Measurements from ENCODE around the gene RAD21L1. TPM values are rescaled to one million over a fixed set of nuclear protein-coding genes. Genes with fewer than 3 reads are reported as not detected.

RAD21L1 gene
- total RNA-seq, 2 donors from 2014 or later: 1.4 TPM; not detected in 1

DNA sequence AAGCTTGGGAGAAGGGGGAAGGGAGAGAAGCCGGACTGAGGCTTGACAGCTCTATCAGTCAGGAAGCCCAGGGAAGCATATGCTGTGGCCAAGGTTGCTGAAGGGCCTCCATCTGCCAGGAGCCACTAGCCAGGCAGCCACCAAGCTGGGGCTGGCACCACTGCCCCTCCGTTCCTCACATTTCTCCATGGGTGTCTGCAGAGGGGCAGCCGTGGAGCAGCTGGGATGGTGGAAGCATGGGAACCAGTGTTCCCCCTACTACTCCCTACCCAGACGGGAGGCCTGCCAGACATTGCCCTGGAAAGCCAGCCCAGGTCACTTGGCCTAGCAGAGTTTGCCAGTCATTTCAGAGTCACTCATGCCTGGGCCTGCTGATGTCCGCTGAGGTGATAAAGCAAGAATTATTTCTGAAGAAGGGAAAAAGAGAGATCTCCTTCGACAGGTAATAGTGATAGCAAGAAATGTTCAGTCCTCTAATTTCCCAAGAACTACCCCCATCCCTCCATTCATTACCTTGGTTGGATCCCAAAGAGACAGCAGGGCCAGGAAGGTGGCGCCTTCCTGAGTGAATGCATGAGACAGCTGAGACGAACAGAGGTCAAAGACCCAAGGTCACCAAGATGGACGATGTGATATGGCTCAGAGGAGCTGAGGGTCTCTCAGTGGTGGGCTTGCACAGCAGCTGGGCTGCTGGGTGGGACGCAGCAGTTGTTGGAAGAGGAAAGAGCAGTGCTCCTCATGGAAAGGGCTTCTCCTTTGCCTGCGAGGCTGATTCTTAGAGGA lies 62.1 kb downstream of the RAD21L1 start:
- Histone ChIP-seq H3K27me3 (ENCODE audit: control insufficient read depth, insufficient read depth, low read length, poor library complexity, severe bottlenecking) (no peaks in the 10 kb centered on the region), H3K9ac (ENCODE audit: extremely low read depth, low read length, poor library complexity, severe bottlenecking) (no peak overlapping the region), H3K36me3 (ENCODE audit: control insufficient read depth, insufficient read depth, low read length) (no peaks in the 10 kb centered on the region), H3K27ac (ENCODE audit: low read depth, low read length) (no peak overlapping the region), H3K4me3 (ENCODE audit: low read length) (no peak overlapping the region), H3K4me1 (ENCODE audit: control insufficient read depth, insufficient read depth, low read length) (peaks cover 3% of the 10 kb centered on the region), H3K9me3 (ENCODE audit: control insufficient read depth, low read length) (no peaks in the 10 kb centered on the region)
- TF ChIP-seq, protein P1, sequence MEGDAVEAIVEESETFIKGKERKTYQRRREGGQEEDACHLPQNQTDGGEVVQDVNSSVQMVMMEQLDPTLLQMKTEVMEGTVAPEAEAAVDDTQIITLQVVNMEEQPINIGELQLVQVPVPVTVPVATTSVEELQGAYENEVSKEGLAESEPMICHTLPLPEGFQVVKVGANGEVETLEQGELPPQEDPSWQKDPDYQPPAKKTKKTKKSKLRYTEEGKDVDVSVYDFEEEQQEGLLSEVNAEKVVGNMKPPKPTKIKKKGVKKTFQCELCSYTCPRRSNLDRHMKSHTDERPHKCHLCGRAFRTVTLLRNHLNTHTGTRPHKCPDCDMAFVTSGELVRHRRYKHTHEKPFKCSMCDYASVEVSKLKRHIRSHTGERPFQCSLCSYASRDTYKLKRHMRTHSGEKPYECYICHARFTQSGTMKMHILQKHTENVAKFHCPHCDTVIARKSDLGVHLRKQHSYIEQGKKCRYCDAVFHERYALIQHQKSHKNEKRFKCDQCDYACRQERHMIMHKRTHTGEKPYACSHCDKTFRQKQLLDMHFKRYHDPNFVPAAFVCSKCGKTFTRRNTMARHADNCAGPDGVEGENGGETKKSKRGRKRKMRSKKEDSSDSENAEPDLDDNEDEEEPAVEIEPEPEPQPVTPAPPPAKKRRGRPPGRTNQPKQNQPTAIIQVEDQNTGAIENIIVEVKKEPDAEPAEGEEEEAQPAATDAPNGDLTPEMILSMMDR (conservative IDR thresholded peaks at IDR 0.05): no peak
- WGBS, 2 experiments (ENCODE audit: insufficient coverage in 1 of 2, insufficient read length in 1 of 2): 91 to 93% methylated on average over 4 to 10 of the region's 11 CpGs
- DNase-seq: no peak
- no peaks in the 10 kb centered on the region for H3K36me3 Mint-ChIP-seq (ENCODE audit: low read depth)
- peaks cover 3% of the 10 kb centered on the region for H3K4me1 Mint-ChIP-seq
- no peaks in the 10 kb centered on the region for H3K9me3 Mint-ChIP-seq
- no peak overlapping the region for H3K4me3 Mint-ChIP-seq
- H3K27ac Mint-ChIP-seq: no peak overlapping the region
- H3K27me3 Mint-ChIP-seq (ENCODE audit: insufficient read depth): no peaks in the 10 kb centered on the region

DNA sequence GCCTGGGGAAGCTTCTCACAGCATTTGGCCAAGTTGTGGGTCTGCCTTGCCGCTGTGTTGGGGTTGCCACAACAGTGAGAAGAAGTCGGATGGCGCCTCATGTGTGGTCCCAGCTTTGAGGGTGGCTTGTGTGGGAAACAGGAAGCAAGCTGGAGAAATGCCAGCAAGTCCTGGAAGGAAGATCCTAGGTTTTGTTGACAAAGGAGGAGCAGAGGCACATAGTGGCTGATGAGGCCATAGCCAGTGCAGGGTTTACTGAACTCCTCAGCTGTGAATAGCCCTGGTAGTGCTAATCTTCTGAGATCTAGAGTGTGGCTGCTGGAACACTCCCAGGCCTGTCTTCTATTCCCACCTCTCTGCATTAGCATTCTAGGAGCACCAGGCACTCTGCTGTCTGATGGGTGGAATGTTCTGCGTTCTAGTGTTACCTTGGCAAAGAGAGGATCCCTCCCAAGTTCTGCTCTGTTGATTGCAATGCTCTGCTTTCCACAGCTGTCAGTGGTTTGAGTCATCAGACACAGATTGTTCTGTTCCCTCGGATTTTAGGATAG lies 65.4 kb downstream of the RAD21L1 start:
- DNase-seq: no peak
- no peak overlapping the region for H3K27ac ChIP-seq (ENCODE audit: low read depth, low read length)
- H3K4me3 Mint-ChIP-seq: no peak overlapping the region
- no peak overlapping the region for H3K4me3 ChIP-seq (ENCODE audit: low read length)
- no peaks in the 10 kb centered on the region for H3K9me3 ChIP-seq (ENCODE audit: control insufficient read depth, low read length)
- H3K9ac ChIP-seq (ENCODE audit: extremely low read depth, low read length, poor library complexity, severe bottlenecking): no peak overlapping the region
- no peak overlapping the region for H3K27ac Mint-ChIP-seq
- H3K9me3 Mint-ChIP-seq: no peaks in the 10 kb centered on the region
- 81 to 85% methylated on average over 4 to 5 of the region's 5 CpGs for WGBS, 2 experiments (ENCODE audit: insufficient coverage in 1 of 2, insufficient read length in 1 of 2)
- TF ChIP-seq, protein P1 (conservative IDR thresholded peaks at IDR 0.05): no peak
- peaks cover 3% of the 10 kb centered on the region for H3K4me1 ChIP-seq (ENCODE audit: control insufficient read depth, insufficient read depth, low read length)
- H3K27me3 Mint-ChIP-seq (ENCODE audit: insufficient read depth): no peaks in the 10 kb centered on the region
- peaks cover 3% of the 10 kb centered on the region for H3K4me1 Mint-ChIP-seq
- H3K36me3 Mint-ChIP-seq (ENCODE audit: low read depth): no peaks in the 10 kb centered on the region
- H3K36me3 ChIP-seq (ENCODE audit: control insufficient read depth, insufficient read depth, low read length): no peaks in the 10 kb centered on the region
- H3K27me3 ChIP-seq (ENCODE audit: control insufficient read depth, insufficient read depth, low read length, poor library complexity, severe bottlenecking): no peaks in the 10 kb centered on the region

DNA sequence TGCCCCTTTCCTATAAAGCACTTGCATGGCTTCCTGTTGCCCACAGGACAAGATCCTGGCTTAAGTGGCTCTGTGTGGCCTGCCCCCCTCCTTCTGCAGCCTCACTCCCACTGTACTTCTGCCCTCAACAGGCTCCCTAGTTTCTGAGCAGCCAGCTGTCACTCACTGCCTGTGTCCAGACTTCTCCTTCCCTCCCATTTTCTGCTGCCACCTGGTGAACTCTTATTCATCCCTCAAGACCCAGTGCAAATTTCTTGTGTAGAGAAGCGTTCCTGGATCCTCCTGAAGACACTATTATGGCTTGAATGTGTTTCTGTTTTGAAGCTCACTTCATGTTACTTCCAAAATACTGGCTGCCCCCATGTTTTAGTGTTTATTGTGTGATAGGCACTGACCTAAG lies 66.8 kb downstream of the RAD21L1 start:
- H3K27ac ChIP-seq (ENCODE audit: low read depth, low read length): no peak overlapping the region
- DNase-seq: no peak
- Mint-ChIP-seq H3K4me3 (no peak overlapping the region), H3K9me3 (no peaks in the 10 kb centered on the region), H3K27ac (no peak overlapping the region), H3K4me1 (peaks cover 3% of the 10 kb centered on the region), H3K36me3 (ENCODE audit: low read depth) (no peaks in the 10 kb centered on the region), H3K27me3 (ENCODE audit: insufficient read depth) (no peaks in the 10 kb centered on the region)
- TF ChIP-seq, protein P1 (conservative IDR thresholded peaks at IDR 0.05): no peak
- no peaks in the 10 kb centered on the region for H3K9me3 ChIP-seq (ENCODE audit: control insufficient read depth, low read length)
- no peaks in the 10 kb centered on the region for H3K4me1 ChIP-seq (ENCODE audit: control insufficient read depth, insufficient read depth, low read length)
- no peak overlapping the region for H3K4me3 ChIP-seq (ENCODE audit: low read length)
- no peaks in the 10 kb centered on the region for H3K36me3 ChIP-seq (ENCODE audit: control insufficient read depth, insufficient read depth, low read length)
- H3K27me3 ChIP-seq (ENCODE audit: control insufficient read depth, insufficient read depth, low read length, poor library complexity, severe bottlenecking): no peaks in the 10 kb centered on the region
- no peak overlapping the region for H3K9ac ChIP-seq (ENCODE audit: extremely low read depth, low read length, poor library complexity, severe bottlenecking)
- WGBS, 2 experiments (ENCODE audit: insufficient coverage in 1 of 2, insufficient read length in 1 of 2): 86% methylated on average over 1 of the region's 1 CpG; no CpG with 5 or more reads in 1 of the 2 experiments

Data from endodermal cell (in vitro differentiated cells).